Measurements from ENCODE around the gene GSTM3.

GRCh38 chr1:109764561-109765482, 24.0 kb upstream of the GSTM3 start:
- TF ChIP-seq EZH2 (IDR thresholded peaks at IDR 0.05; ENCODE audit: insufficient read depth, poor library complexity, severe bottlenecking), result no peak
- no peak for TF ChIP-seq EZH2phosphoT487 (IDR thresholded peaks at IDR 0.05; ENCODE audit: insufficient read depth, low read depth)
